Gastroesophageal sphincter (tissue), 4 donors: ENCODE results near the gene WDCP. TPM values are rescaled to one million over a fixed set of nuclear protein-coding genes. Genes with fewer than 3 reads are reported as not detected.

Experiments used
- ATAC-seq: fragments of 150-250 bp; one replicate; pipeline ENCODE4 v1.9.1; 2016; ENCODE audit warnings: mild to moderate bottlenecking, moderate library complexity
- H3K27ac ChIP-seq, 4 donors: fragments of 200-600 bp; sonication (generic) in 3 of 4; 1 replicate in 3 of 4; 2 replicates in 1 of 4; pipeline ENCODE4 v1.5.1; 2016 to 2019
- H3K27me3 ChIP-seq: fragments of 200-600 bp; sonication (generic); one replicate; pipeline ENCODE4 v1.5.1; 2019
- H3K36me3 ChIP-seq, 2 donors: fragments of 200-600 bp; sonication (generic); one replicate each; pipeline ENCODE4 v1.5.1; 2019; ENCODE audit warnings: control low read depth in 1 of 2
- H3K4me1 ChIP-seq, 3 donors: fragments of 200-600 bp; sonication (generic); 1 replicate in 2 of 3; 2 replicates in 1 of 3; pipeline ENCODE4 v1.5.1; 2016 to 2019; ENCODE audit warnings: control low read depth in 2 of 3
- H3K4me3 ChIP-seq, 2 donors: fragments of 200-600 bp; sonication (generic); one replicate each; pipeline ENCODE4 v1.5.1; 2019; ENCODE audit warnings: mild to moderate bottlenecking in 1 of 2, moderate library complexity in 1 of 2
- H3K9me3 ChIP-seq, 3 donors: fragments of 200-600 bp; sonication (generic); one replicate each; pipeline ENCODE4 v1.5.1; 2017 to 2019; ENCODE audit warnings: control low read depth in 2 of 3
- CTCF ChIP-seq, 4 experiments: fragments of 200-600 bp in 2 of 4; fragments of 450-650 bp in 2 of 4; sonication (generic) in 1 of 4; IDR thresholded peaks; one replicate each; pipeline ENCODE4 v1.5.1; 2017 to 2019; ENCODE audit warnings: antibody characterized with exemption in 4 of 4, mild to moderate bottlenecking in 2 of 4, moderate library complexity in 2 of 4
- EP300 ChIP-seq: sonication (generic); formaldehyde crosslinking; IDR thresholded peaks from one replicate; pipeline ENCODE4 v1.6.1; 2017; ENCODE audit warnings: antibody characterized with exemption, mild to moderate bottlenecking
- POLR2A ChIP-seq, 2 donors: fragments of 450-650 bp; IDR thresholded peaks; one replicate each; pipeline ENCODE4 v1.6.1; 2017; ENCODE audit warnings: antibody characterized with exemption in 2 of 2, mild to moderate bottlenecking in 2 of 2, moderate library complexity in 1 of 2
- POLR2AphosphoS5 ChIP-seq: sonication (generic); formaldehyde crosslinking; IDR thresholded peaks from one replicate; pipeline ENCODE4 v1.6.1; 2017; ENCODE audit warnings: antibody characterized with exemption
- WGBS, 2 donors: methylation state at CpG; one replicate each; pipeline ENCODE4 v1.1.5; 2018; ENCODE audit warnings: low coverage in 1 of 2; 5-methylcytosine and 5-hydroxymethylcytosine counted together
- total RNA-seq, 4 donors: library from RNA; depleted of rRNA; stranded (reverse); fragments of >200 nt; gene quantifications; one replicate each; pipeline ENCODE4 v1.1.0, GENCODE V29; 2016

WDCP gene
- total RNA-seq, 4 donors from 2014 or later, result 5.9 to 7.3 (median 6.4) TPM

- ATAC-seq, result no peak
- H3K36me3 ChIP-seq, result peaks cover 0 to 98% of the 10 kb centered on the region in 2 donors
Observed at GRCh38 chr2:24026233-24026632, 21.0 kb downstream of the WDCP start.

GRCh38 chr2:24024996-24025663 lies 22.1 kb downstream of the WDCP start:
- Histone ChIP-seq H3K27me3 (no peaks in the 10 kb centered on the region), H3K27ac (no peak overlapping the region), H3K9me3 (no peaks in the 10 kb centered on the region), H3K36me3 (peaks cover 0 to 86% of the 10 kb centered on the region in 2 donors), H3K4me3 (no peak overlapping the region), H3K4me1 (no peaks in the 10 kb centered on the region)
- 80 to 91% methylated on average over 2 to 10 of the region's 17 CpGs for WGBS, 2 donors
- TF ChIP-seq POLR2A (IDR thresholded peaks at IDR 0.05) (no peak), CTCF (IDR thresholded peaks at IDR 0.05) (no peak), EP300 (no peak)
- no peak for ATAC-seq

More at GRCh38 chr2:24026233-24026632, 21.0 kb downstream of the WDCP start:
- Histone ChIP-seq H3K9me3 (no peaks in the 10 kb centered on the region), H3K27me3 (no peaks in the 10 kb centered on the region), H3K4me1 (no peaks in the 10 kb centered on the region), H3K27ac (no peak overlapping the region), H3K4me3 (no peak overlapping the region)
- TF ChIP-seq POLR2AphosphoS5, result no peak
- TF ChIP-seq EP300, result no peak
- no peak for TF ChIP-seq CTCF (IDR thresholded peaks at IDR 0.05)
- TF ChIP-seq POLR2A (IDR thresholded peaks at IDR 0.05), result no peak
- WGBS, 2 donors, result 43 to 76% methylated on average over 2 of the region's 2 CpGs

- Histone ChIP-seq H3K27me3 (no peaks in the 10 kb centered on the region), H3K4me1 (no peaks in the 10 kb centered on the region), H3K36me3 (peaks cover 0 to 75% of the 10 kb centered on the region in 2 donors), H3K27ac (no peak overlapping the region), H3K9me3 (no peaks in the 10 kb centered on the region), H3K4me3 (no peak overlapping the region)
- ATAC-seq, result no peak
- TF ChIP-seq CTCF (IDR thresholded peaks at IDR 0.05), result peak in 3 of 4 experiments; percentile 24 to 41 (median 28)
- no peak for TF ChIP-seq POLR2A (IDR thresholded peaks at IDR 0.05)
- WGBS, 2 donors, result 62% methylated on average over 4 of the region's 12 CpGs; no CpG with 5 or more reads in 1 of the 2 donors
Observed at GRCh38 chr2:24024018-24024417, 23.2 kb downstream of the WDCP start.

- H3K27ac ChIP-seq, result no peak overlapping the region
- no peaks in the 10 kb centered on the region for H3K27me3 ChIP-seq
- H3K4me1 ChIP-seq, result no peaks in the 10 kb centered on the region
- TF ChIP-seq EP300 (no peak), CTCF (IDR thresholded peaks at IDR 0.05) (no peak), POLR2AphosphoS5 (no peak), POLR2A (IDR thresholded peaks at IDR 0.05) (no peak)
- WGBS, 2 donors, result 69 to 70% methylated on average over 4 to 5 of the region's 16 CpGs
- no peak overlapping the region for H3K4me3 ChIP-seq
- peaks cover 0 to 66% of the 10 kb centered on the region in 2 donors for H3K36me3 ChIP-seq
- no peak for ATAC-seq
- no peaks in the 10 kb centered on the region for H3K9me3 ChIP-seq
Observed at GRCh38 chr2:24022975-24023575, 24.1 kb downstream of the WDCP start.
